Type B pancreatic cell (in vitro differentiated cells): Measurements from ENCODE around the gene MTFMT. TPM values are rescaled to one million over a fixed set of nuclear protein-coding genes. Genes with fewer than 3 reads are reported as not detected.

Experiments
- DNase-seq: peaks from one replicate; pipeline ENCODE4 v3.0.0; 2021; ENCODE audit warnings: mixed read lengths; ENCODE audit not compliant: unreplicated experiment; ENCODE audit errors: extremely low spot score
- H3K27ac Mint-ChIP-seq: 2 replicates; pipeline ENCODE4 v1.8.0; 2021; ENCODE audit warnings: mild to moderate bottlenecking, mixed read lengths
- H3K27me3 Mint-ChIP-seq: 2 replicates; pipeline ENCODE4 v1.8.0; 2021; ENCODE audit warnings: mixed read lengths
- H3K36me3 Mint-ChIP-seq: 2 replicates; pipeline ENCODE4 v1.8.0; 2021; ENCODE audit warnings: mixed read lengths
- H3K4me1 Mint-ChIP-seq: one replicate; pipeline ENCODE4 v1.8.0; 2021; ENCODE audit warnings: mixed read lengths; ENCODE audit not compliant: unreplicated experiment
- H3K4me3 Mint-ChIP-seq: 2 replicates; pipeline ENCODE4 v1.8.0; 2021; ENCODE audit warnings: mild to moderate bottlenecking, mixed read lengths
- H3K9me3 Mint-ChIP-seq: 2 replicates; pipeline ENCODE4 v1.8.0; 2021; ENCODE audit warnings: mixed read lengths
- CTCF ChIP-seq: fragments of 200-600 bp; sonication (generic); conservative IDR thresholded peaks from 2 replicates; pipeline ENCODE4 v1.5.0; 2021; ENCODE audit warnings: antibody characterized with exemption, mild to moderate bottlenecking
- total RNA-seq: library from RNA; stranded (reverse); gene quantifications from 2 replicates; pipeline ENCODE4 v1.2.1, GENCODE V29; 2021; ENCODE audit warnings: low replicate concordance

The MTFMT gene
- total RNA-seq, 1 donor from 2014 or later = 19.5 TPM

GRCh38 chr15:65058394-65059368 lies 29.2 kb upstream of the MTFMT start:
- Mint-ChIP-seq H3K36me3 (no peaks in the 10 kb centered on the region), H3K4me1 (peaks cover 7% of the 10 kb centered on the region), H3K27ac (no peak overlapping the region), H3K27me3 (no peaks in the 10 kb centered on the region), H3K4me3 (no peak overlapping the region), H3K9me3 (no peaks in the 10 kb centered on the region)
- no peak for DNase-seq
- TF ChIP-seq CTCF = no peak

GRCh38 chr15:65057549-65057940 lies 28.1 kb upstream of the MTFMT start:
- no peaks in the 10 kb centered on the region for H3K36me3 Mint-ChIP-seq
- no peak for TF ChIP-seq CTCF
- peaks cover 7% of the 10 kb centered on the region for H3K4me1 Mint-ChIP-seq
- no peak for DNase-seq
- H3K4me3 Mint-ChIP-seq = no peak overlapping the region
- H3K27me3 Mint-ChIP-seq = no peaks in the 10 kb centered on the region
- H3K27ac Mint-ChIP-seq = no peak overlapping the region
- H3K9me3 Mint-ChIP-seq = no peaks in the 10 kb centered on the region

- no peak for DNase-seq
- TF ChIP-seq CTCF = no peak
- no peaks in the 10 kb centered on the region for H3K36me3 Mint-ChIP-seq
- no peak overlapping the region for H3K27ac Mint-ChIP-seq
- no peak overlapping the region for H3K4me3 Mint-ChIP-seq
- H3K9me3 Mint-ChIP-seq = no peaks in the 10 kb centered on the region
- H3K4me1 Mint-ChIP-seq = peaks cover 7% of the 10 kb centered on the region
- H3K27me3 Mint-ChIP-seq = no peaks in the 10 kb centered on the region
Measured at GRCh38 chr15:65056868-65057548, 27.6 kb upstream of the MTFMT start.

- Mint-ChIP-seq H3K36me3 (no peaks in the 10 kb centered on the region), H3K4me1 (peaks cover 7% of the 10 kb centered on the region), H3K9me3 (no peaks in the 10 kb centered on the region), H3K4me3 (no peak overlapping the region), H3K27ac (no peak overlapping the region), H3K27me3 (no peaks in the 10 kb centered on the region)
- DNase-seq = no peak
- TF ChIP-seq CTCF = no peak
Measured at GRCh38 chr15:65056106-65056505, 26.7 kb upstream of the MTFMT start.

GRCh38 chr15:65055201-65055870 lies 25.9 kb upstream of the MTFMT start:
- H3K27me3 Mint-ChIP-seq = no peaks in the 10 kb centered on the region
- DNase-seq = no peak
- peaks cover 8% of the 10 kb centered on the region for H3K4me1 Mint-ChIP-seq
- TF ChIP-seq CTCF = no peak
- H3K27ac Mint-ChIP-seq = no peak overlapping the region
- H3K4me3 Mint-ChIP-seq = no peak overlapping the region
- H3K9me3 Mint-ChIP-seq = no peaks in the 10 kb centered on the region
- H3K36me3 Mint-ChIP-seq = no peaks in the 10 kb centered on the region
